Measurements from ENCODE around the gene HECTD1. TPM values are rescaled to one million over a fixed set of nuclear protein-coding genes. Genes with fewer than 3 reads are reported as not detected.
"Not testable (repeated sequence)": the region's sequence is repeated elsewhere in the genome, so short reads cannot be mapped to it uniquely, and the experiment has no call there.

Gene HECTD1
- total RNA-seq (100 to 1,000 TPM; 158 to 529 (median 237) TPM), polyA plus RNA-seq (10 to 100 TPM; 33.5 to 44.3 (median 35.6) TPM)
- long read RNA-seq, donor 1, partial matches to known transcripts, result 0 of 2 reads
- long read RNA-seq, donor 1, other reads (novel, unspliced or antisense), result 0 of 2 reads
- long read RNA-seq, donor 2, partial matches to known transcripts, result 0 of 1 reads
- long read RNA-seq, donor 2, other reads (novel, unspliced or antisense), result 0 of 1 reads
- long read RNA-seq, donor 3, partial matches to known transcripts, result 0 of 1 reads
- long read RNA-seq, donor 3, other reads (novel, unspliced or antisense), result 0 of 1 reads
- long read RNA-seq, donor 4, result 0 reads
- long read RNA-seq, donor 5, partial matches to known transcripts, result 10 of 15 reads
- long read RNA-seq, donor 5, other reads (novel, unspliced or antisense), result 0 of 15 reads
- long read RNA-seq, donor 6, partial matches to known transcripts, result 6 of 12 reads
- long read RNA-seq, donor 6, other reads (novel, unspliced or antisense), result 0 of 12 reads
- long read RNA-seq, donor 7, partial matches to known transcripts, result 0 of 3 reads
- long read RNA-seq, donor 7, other reads (novel, unspliced or antisense), result 0 of 3 reads
- long read RNA-seq, donor 8, partial matches to known transcripts, result 8 of 10 reads
- long read RNA-seq, donor 8, other reads (novel, unspliced or antisense), result 0 of 10 reads
- long read RNA-seq, donor 9, partial matches to known transcripts, result 0 of 6 reads
- long read RNA-seq, donor 9, other reads (novel, unspliced or antisense), result 0 of 6 reads
- long read RNA-seq, donor 10, partial matches to known transcripts, result 0 of 4 reads
- long read RNA-seq, donor 10, other reads (novel, unspliced or antisense), result 0 of 4 reads

GRCh38 chr14:31207755-31208545 lies at the start of gene HECTD1:
HECTD1 (minus strand) TSS chr14:31207793; CDS start chr14:31205936, 1,857 bp downstream.
- H3K9me3 ChIP-seq, result no peaks in the 10 kb centered on the region
- TF ChIP-seq POLR2AphosphoS5 (IDR thresholded peaks at IDR 0.05) (peak in 2 of 3 donors; percentile 9 to 80), CTCF (IDR thresholded peaks at IDR 0.05) (peak in 5 of 7 experiments; percentile 1 to 93 (median 80)), POLR2A (IDR thresholded peaks at IDR 0.05) (no peak), EP300 (IDR thresholded peaks at IDR 0.05) (no peak)
- WGBS, 5 donors, result 0 to 1% (median 1%) methylated on average over 38 to 79 of the region's 79 CpGs
- H3K4me1 ChIP-seq, result peaks cover 14 to 45% (median 36%) of the 10 kb centered on the region in 4 donors
- H3K27ac ChIP-seq, result peak within 1 kb of the TSS; percentile 97 to 100 (median 99)
- peak within 1 kb of the TSS; percentile 64 to 84 (median 72) for H3K4me3 ChIP-seq
- no peaks in the 10 kb centered on the region for H3K27me3 ChIP-seq
- peak; percentile 89 to 97 for DNase-seq
- intact Hi-C loops (cut with DNase I; ENCODE audit: low total_unique reads), result no loop called here
- peaks cover 0 to 14% (median 12%) of the 10 kb centered on the region in 4 donors for H3K36me3 ChIP-seq

- intact Hi-C loops (cut with DNase I; ENCODE audit: low total_unique reads), result no loop called here
- no peaks in the 10 kb centered on the region for H3K9me3 ChIP-seq
- peak overlapping the region in 4 of 5 donors; percentile 23 to 69 (median 53) for H3K27ac ChIP-seq
- no peak overlapping the region for H3K4me3 ChIP-seq
- WGBS, 5 donors, result 79 to 92% (median 88%) methylated on average over 1 of the region's 1 CpG
- TF ChIP-seq CTCF (IDR thresholded peaks at IDR 0.05) (no peak), EP300 (IDR thresholded peaks at IDR 0.05) (no peak), POLR2A (IDR thresholded peaks at IDR 0.05) (no peak), POLR2AphosphoS5 (IDR thresholded peaks at IDR 0.05) (no peak)
- H3K36me3 ChIP-seq, result no peaks in the 10 kb centered on the region
- no peak for DNase-seq
- H3K4me1 ChIP-seq, result peaks cover 5 to 27% (median 19%) of the 10 kb centered on the region in 4 donors
- H3K27me3 ChIP-seq, result no peaks in the 10 kb centered on the region
Observed at GRCh38 chr14:31257244-31257553, 49.6 kb upstream of the HECTD1 start.

- 85 to 93% (median 92%) methylated on average over 5 of the region's 5 CpGs for WGBS, 5 donors
- H3K27ac ChIP-seq, result peak overlapping the region in 2 of 5 donors; percentile 51 to 69
- TF ChIP-seq CTCF (IDR thresholded peaks at IDR 0.05) (no peak), EP300 (IDR thresholded peaks at IDR 0.05) (no peak), POLR2AphosphoS5 (IDR thresholded peaks at IDR 0.05) (no peak), POLR2A (IDR thresholded peaks at IDR 0.05) (no peak)
- intact Hi-C loops (cut with DNase I; ENCODE audit: low total_unique reads), result no loop called here
- H3K27me3 ChIP-seq, result no peaks in the 10 kb centered on the region
- DNase-seq, result no peak
- H3K36me3 ChIP-seq, result no peaks in the 10 kb centered on the region
- H3K4me1 ChIP-seq, result peaks cover 4 to 22% (median 14%) of the 10 kb centered on the region in 4 donors
- H3K9me3 ChIP-seq, result no peaks in the 10 kb centered on the region
- H3K4me3 ChIP-seq, result no peak overlapping the region
Observed at GRCh38 chr14:31256534-31257243, 49.1 kb upstream of the HECTD1 start.

- H3K36me3 ChIP-seq; H3K27me3 ChIP-seq; DNase-seq; H3K27ac ChIP-seq; H3K9me3 ChIP-seq; intact Hi-C loops (cut with DNase I; ENCODE audit: low total_unique reads); H3K4me3 ChIP-seq: not testable (repeated sequence)
- 92 to 100% (median 93%) methylated on average over 4 of the region's 4 CpGs for WGBS, 5 donors
- peaks cover 7 to 18% (median 10%) of the 10 kb centered on the region in 4 donors for H3K4me1 ChIP-seq
Observed at GRCh38 chr14:31255918-31256317, 48.3 kb upstream of the HECTD1 start.

All from stomach (tissue), 19 donors.